Astrocyte of the spinal cord (primary cell): ENCODE data around the gene LRRC27.

ENCODE experiments used
- DNase-seq: peaks from one replicate; pipeline ENCODE4 v3.0.0; 2011; ENCODE audit warnings: low read depth, low spot score
- H3K4me3 ChIP-seq: 2 replicates; pipeline ENCODE4 v1.5.1; 2011; ENCODE audit warnings: low read depth, mild to moderate bottlenecking, low read length, moderate library complexity
- in situ Hi-C: cut with HindIII; loops from 2 replicates; pipeline ENCODE4 v1.10.0; 2017; ENCODE audit warnings: low sequenced_read_pairs
- TF ChIP-seq, protein P1 (sequence below): IDR thresholded peaks from 2 replicates; pipeline ENCODE4 v1.5.1; 2012; ENCODE audit warnings: low read depth, mild to moderate bottlenecking, low read length, inconsistent platforms

Gene LRRC27

GRCh38 chr10:132346806-132347205, 14.8 kb downstream of the LRRC27 start:
- in situ Hi-C loops = no loop called here
- no peak for DNase-seq
- TF ChIP-seq, protein P1, sequence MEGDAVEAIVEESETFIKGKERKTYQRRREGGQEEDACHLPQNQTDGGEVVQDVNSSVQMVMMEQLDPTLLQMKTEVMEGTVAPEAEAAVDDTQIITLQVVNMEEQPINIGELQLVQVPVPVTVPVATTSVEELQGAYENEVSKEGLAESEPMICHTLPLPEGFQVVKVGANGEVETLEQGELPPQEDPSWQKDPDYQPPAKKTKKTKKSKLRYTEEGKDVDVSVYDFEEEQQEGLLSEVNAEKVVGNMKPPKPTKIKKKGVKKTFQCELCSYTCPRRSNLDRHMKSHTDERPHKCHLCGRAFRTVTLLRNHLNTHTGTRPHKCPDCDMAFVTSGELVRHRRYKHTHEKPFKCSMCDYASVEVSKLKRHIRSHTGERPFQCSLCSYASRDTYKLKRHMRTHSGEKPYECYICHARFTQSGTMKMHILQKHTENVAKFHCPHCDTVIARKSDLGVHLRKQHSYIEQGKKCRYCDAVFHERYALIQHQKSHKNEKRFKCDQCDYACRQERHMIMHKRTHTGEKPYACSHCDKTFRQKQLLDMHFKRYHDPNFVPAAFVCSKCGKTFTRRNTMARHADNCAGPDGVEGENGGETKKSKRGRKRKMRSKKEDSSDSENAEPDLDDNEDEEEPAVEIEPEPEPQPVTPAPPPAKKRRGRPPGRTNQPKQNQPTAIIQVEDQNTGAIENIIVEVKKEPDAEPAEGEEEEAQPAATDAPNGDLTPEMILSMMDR = no peak
- H3K4me3 ChIP-seq = no peak overlapping the region

DNA sequence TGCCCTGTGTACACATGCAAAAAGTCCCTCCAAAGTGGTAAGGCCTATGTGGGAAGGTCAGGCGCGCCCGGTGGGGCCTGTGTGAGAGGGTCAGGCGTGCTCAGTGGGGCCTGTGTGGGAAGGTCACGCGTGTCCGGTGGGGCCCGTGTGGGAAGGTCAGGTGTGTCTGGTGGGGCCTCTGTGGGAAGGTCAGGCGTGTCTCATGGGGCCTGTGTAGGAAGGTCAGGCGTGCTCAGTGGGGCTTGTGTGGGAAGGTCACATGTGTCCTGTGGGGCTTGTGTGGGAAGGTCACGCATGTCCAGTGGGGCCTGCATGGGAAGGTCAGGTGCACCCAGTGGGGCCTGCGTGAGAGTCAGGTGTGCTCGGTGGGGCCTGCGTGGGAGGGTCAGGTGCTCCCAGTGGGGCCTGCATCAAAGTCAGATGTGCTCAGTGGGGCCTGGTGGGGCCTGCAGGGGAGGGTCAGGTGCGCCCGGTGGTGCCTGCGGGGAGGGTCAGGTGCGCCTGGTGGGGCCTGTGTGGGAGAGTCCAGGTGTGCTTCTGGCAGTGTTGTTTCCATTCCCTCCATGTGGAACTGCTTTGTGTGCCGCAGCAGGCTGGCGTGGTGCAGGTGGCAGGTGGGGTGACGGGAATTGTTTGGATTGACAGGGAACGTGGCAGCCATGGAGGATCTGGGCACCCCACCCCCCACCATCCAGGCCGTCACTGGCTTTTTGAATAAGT, 15.4 kb downstream of the LRRC27 start:
- in situ Hi-C loops = no loop called here
- TF ChIP-seq, protein P1 = no peak
- no peak overlapping the region for H3K4me3 ChIP-seq

DNA sequence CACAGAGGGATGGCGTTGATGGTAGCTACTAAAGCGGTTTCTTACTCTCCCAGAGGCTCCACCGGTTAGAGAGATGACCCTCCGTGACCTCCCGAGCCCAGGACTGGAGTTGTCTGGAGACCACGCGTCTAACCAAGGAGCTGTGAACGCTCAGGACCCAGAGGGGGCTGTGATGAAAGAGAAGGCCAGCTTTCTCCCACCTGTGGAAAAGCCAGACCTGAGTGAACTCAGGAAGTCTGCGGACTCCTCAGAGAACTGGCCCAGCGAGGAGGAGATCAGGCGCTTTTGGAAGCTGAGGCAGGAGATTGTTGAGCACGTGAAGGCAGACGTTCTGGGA, 15.9 kb downstream of the LRRC27 start:
- TF ChIP-seq, protein P1 = no peak
- no peak overlapping the region for H3K4me3 ChIP-seq
- in situ Hi-C loops = no loop called here
- DNase-seq = no peak

More for the DNA sequence above, 15.4 kb downstream of the LRRC27 start:
- no peak for DNase-seq

- in situ Hi-C loops = no loop called here
- H3K4me3 ChIP-seq = no peak overlapping the region
- DNase-seq = no peak
- TF ChIP-seq, protein P1 = no peak
Observed at GRCh38 chr10:132349766-132350165, 17.8 kb downstream of the LRRC27 start.

DNA sequence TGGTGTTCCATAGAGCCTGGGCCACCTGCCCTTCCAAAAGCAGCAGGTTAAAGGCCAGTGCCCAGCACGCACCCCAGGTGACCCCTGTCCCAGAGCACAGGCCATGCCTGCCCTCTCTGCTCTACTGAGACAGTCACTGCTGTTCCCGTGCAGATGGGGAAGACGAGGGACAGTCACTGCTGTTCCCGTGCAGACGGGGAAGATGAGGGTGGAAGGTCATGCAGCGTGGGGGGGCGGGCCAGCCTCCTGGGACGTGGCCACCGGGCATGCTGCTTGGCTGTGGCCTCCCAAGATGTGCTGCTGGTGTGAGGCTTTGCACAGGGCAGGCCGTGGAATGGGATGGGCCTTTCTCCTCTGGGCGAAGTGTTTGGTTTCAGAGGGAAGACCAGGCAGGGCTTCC, 18.4 kb downstream of the LRRC27 start:
- H3K4me3 ChIP-seq = no peak overlapping the region
- TF ChIP-seq, protein P1 = no peak
- in situ Hi-C loops = no loop called here
- DNase-seq = no peak

DNA sequence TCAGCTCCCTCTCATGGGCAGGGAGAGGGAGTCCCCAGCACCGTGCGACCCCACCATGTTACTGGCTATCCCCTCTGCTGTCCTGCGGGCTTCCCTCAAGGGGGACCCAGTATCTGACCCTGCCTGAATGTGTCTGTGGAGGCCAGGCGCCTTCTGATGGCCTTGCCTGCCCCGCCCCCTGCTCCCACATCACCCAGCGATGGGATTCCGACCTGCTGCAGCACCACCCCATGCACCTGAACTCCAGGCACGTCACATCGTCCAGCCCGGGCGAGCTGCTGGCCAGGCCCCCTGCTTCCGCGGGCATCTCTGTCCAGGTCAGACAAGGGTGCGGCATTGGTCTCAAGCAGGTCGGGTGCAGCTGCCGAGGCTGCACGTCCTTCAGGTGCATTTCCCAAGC, 19.0 kb downstream of the LRRC27 start:
- H3K4me3 ChIP-seq = no peak overlapping the region
- in situ Hi-C loops = no loop called here
- TF ChIP-seq, protein P1 = no peak

More for the DNA sequence above, 19.0 kb downstream of the LRRC27 start:
- DNase-seq = no peak
